Measurements from ENCODE around the gene SLC25A48.

DNA sequence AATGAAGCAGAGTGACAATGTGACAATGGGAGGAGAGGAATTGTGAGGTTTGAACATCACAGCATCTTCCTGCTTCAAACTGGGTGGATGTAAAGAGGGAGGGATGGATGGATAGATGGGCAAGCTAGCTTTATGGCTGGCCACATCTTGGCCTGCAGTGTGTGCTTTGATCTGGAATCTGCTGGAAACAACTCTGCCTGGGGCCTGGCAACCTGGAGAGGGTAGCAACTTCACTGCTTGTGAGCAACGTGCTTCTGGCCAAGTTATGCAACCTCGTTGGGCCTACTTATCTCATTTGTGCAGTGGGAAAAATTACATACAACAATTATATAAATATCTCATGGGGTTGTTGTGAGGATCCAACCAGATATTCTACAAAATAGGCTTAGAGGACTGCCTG is 55.8 kb downstream of the SLC25A48 start:
- TF ChIP-seq, protein P1, sequence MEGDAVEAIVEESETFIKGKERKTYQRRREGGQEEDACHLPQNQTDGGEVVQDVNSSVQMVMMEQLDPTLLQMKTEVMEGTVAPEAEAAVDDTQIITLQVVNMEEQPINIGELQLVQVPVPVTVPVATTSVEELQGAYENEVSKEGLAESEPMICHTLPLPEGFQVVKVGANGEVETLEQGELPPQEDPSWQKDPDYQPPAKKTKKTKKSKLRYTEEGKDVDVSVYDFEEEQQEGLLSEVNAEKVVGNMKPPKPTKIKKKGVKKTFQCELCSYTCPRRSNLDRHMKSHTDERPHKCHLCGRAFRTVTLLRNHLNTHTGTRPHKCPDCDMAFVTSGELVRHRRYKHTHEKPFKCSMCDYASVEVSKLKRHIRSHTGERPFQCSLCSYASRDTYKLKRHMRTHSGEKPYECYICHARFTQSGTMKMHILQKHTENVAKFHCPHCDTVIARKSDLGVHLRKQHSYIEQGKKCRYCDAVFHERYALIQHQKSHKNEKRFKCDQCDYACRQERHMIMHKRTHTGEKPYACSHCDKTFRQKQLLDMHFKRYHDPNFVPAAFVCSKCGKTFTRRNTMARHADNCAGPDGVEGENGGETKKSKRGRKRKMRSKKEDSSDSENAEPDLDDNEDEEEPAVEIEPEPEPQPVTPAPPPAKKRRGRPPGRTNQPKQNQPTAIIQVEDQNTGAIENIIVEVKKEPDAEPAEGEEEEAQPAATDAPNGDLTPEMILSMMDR (conservative IDR thresholded peaks at IDR 0.05): no peak
- no peak for TF ChIP-seq EZH2 (IDR thresholded peaks at IDR 0.05; ENCODE audit: low read depth)
